PC-3 (cell line): ENCODE results near the gene MYOF. TPM values are rescaled to one million over a fixed set of nuclear protein-coding genes. Genes with fewer than 3 reads are reported as not detected.

Experiments used
- ATAC-seq: fragments of 200-7000 bp; cut with Tn5 transposase; 2 replicates; pipeline ENCODE4 v1.9.1; 2020; ENCODE audit warnings: mild to moderate bottlenecking, moderate library complexity
- BruUV-seq: library from RNA; stranded (reverse); fragments of 400-500 nt; replicated peaks from 2 replicates; lab custom pipeline; 2021; lab: Mats Ljungman, UMichigan
- CTCF ChIA-PET: fragments of 300-600 bp; sonication (Branson Sonifier 250); formaldehyde crosslinking; loops from one replicate; lab custom pipeline; 2022; ENCODE audit warnings: antibody characterized with exemption; lab: Charles Lee
- POLR2A ChIA-PET: fragments of 300-600 bp; sonication (Branson Sonifier 250); formaldehyde crosslinking; loops from one replicate; lab custom pipeline; 2022; ENCODE audit warnings: antibody characterized with exemption; ENCODE audit not compliant: unreplicated experiment; lab: Charles Lee
- DNase-seq: peaks from one replicate; pipeline ENCODE4 v3.0.0-alpha.2; 2015
- H2AFZ ChIP-seq: fragments of 300-600 bp; sonication (generic); 2 replicates; pipeline ENCODE4 v1.6.0; 2016; ENCODE audit warnings: antibody characterized with exemption, low read length
- H3F3A ChIP-seq: fragments of 300-600 bp; sonication (generic); one replicate; pipeline ENCODE4 v1.6.0; 2017; ENCODE audit warnings: antibody characterized with exemption, low read length, control low read depth, mild to moderate bottlenecking; ENCODE audit not compliant: unreplicated experiment
- H3K27ac ChIP-seq: fragments of 300-600 bp; sonication (generic); 2 replicates; pipeline ENCODE4 v1.5.1; 2016; ENCODE audit warnings: mild to moderate bottlenecking, low read length
- H3K27me3 ChIP-seq: fragments of 300-600 bp; sonication (generic); 2 replicates; pipeline ENCODE4 v1.6.1; 2016; ENCODE audit warnings: low read length, mixed read lengths
- H3K36me3 ChIP-seq: fragments of 300-600 bp; sonication (generic); 2 replicates; pipeline ENCODE4 v1.6.1; 2016; ENCODE audit warnings: low read depth, mixed run types, low read length, mixed read lengths
- H3K4me1 ChIP-seq: fragments of 300-600 bp; sonication (generic); 2 replicates; pipeline ENCODE4 v1.5.1; 2016; ENCODE audit warnings: low read length; ENCODE audit not compliant: insufficient read depth
- H3K4me2 ChIP-seq: fragments of 300-600 bp; sonication (generic); 2 replicates; pipeline ENCODE4 v1.6.0; 2016; ENCODE audit warnings: low read length
- H3K4me3 ChIP-seq: fragments of 300-600 bp; sonication (generic); 2 replicates; pipeline ENCODE4 v1.5.1; 2016; ENCODE audit warnings: mild to moderate bottlenecking, low read length, mixed read lengths
- H3K79me2 ChIP-seq: fragments of 300-600 bp; sonication (generic); 2 replicates; pipeline ENCODE4 v1.6.1; 2017; ENCODE audit warnings: low read length, mixed read lengths
- H3K9ac ChIP-seq: fragments of 300-600 bp; sonication (generic); 2 replicates; pipeline ENCODE4 v1.6.0; 2016; ENCODE audit warnings: mild to moderate bottlenecking, low read length
- H3K9me2 ChIP-seq: fragments of 300-600 bp; sonication (generic); replicated peaks from 2 replicates; pipeline ENCODE4 v1.6.1; 2016; ENCODE audit warnings: mixed run types, low read length, mixed read lengths
- H3K9me3 ChIP-seq: fragments of 300-600 bp; sonication (generic); 2 replicates; pipeline ENCODE4 v1.6.1; 2016; ENCODE audit warnings: low read length, mixed read lengths
- H4K20me1 ChIP-seq: fragments of 300-600 bp; sonication (generic); 2 replicates; pipeline ENCODE4 v1.6.1; 2016; ENCODE audit warnings: low read length, mixed read lengths
- EZH2 ChIP-seq: fragments of 300-600 bp; sonication (generic); IDR thresholded peaks from one replicate; pipeline ENCODE4 v1.6.1; 2017; ENCODE audit warnings: antibody characterized with exemption, mild to moderate bottlenecking, low read length; ENCODE audit not compliant: unreplicated experiment
- EZH2phosphoT487 ChIP-seq: fragments of 300-600 bp; sonication (generic); IDR thresholded peaks from 2 replicates; pipeline ENCODE4 v1.6.1; 2018; ENCODE audit warnings: mild to moderate bottlenecking, antibody characterized with exemption, low read length, borderline replicate concordance
- intact Hi-C: fragments of 100-400 bp; cut with micrococcal nuclease; formaldehyde crosslinking; loops from 2 replicates; pipeline ENCODE4 v1.9.0; 2023
- total RNA-seq: library from RNA; depleted of rRNA; stranded (reverse); fragments of >200 nt; gene quantifications from 2 replicates; pipeline ENCODE4 v1.2.3, GENCODE V29; 2014
- TF ChIP-seq, protein P1 (sequence below): fragments of 300-600 bp; sonication (generic); conservative IDR thresholded peaks from 2 replicates; pipeline ENCODE4 v1.5.1; 2017; ENCODE audit warnings: antibody characterized with exemption, low read depth, mild to moderate bottlenecking, low read length

The MYOF gene
- total RNA-seq, 1 experiment from 2014 or later, result 174 TPM

GRCh38 chr10:93403152-93404047 is 78.7 kb downstream of the MYOF start:
- Histone ChIP-seq H3K4me1 (no peaks in the 10 kb centered on the region), H4K20me1 (no peaks in the 10 kb centered on the region), H3K9me3 (no peaks in the 10 kb centered on the region), H3K9ac (no peak overlapping the region), H3K4me3 (no peak overlapping the region), H3K79me2 (no peaks in the 10 kb centered on the region), H3K27ac (no peak overlapping the region), H3K36me3 (peaks cover 68% of the 10 kb centered on the region), H2AFZ (no peak overlapping the region), H3K27me3 (no peaks in the 10 kb centered on the region), H3F3A (no peaks in the 10 kb centered on the region), H3K4me2 (no peak overlapping the region), H3K9me2 (no peaks in the 10 kb centered on the region)
- no peak for DNase-seq
- BruUV-seq, result no TSS peak
- ChIA-PET POLR2A (interaction anchor here (0.6 kb wide), 1 partner anchor 42 kb away, joined by 4 read pairs; no protein-coding TSS in a partner anchor), CTCF (no interaction called here)
- ATAC-seq, result no peak
- intact Hi-C loops, result no loop called here
- no peak for TF ChIP-seq EZH2
- TF ChIP-seq, protein P1, sequence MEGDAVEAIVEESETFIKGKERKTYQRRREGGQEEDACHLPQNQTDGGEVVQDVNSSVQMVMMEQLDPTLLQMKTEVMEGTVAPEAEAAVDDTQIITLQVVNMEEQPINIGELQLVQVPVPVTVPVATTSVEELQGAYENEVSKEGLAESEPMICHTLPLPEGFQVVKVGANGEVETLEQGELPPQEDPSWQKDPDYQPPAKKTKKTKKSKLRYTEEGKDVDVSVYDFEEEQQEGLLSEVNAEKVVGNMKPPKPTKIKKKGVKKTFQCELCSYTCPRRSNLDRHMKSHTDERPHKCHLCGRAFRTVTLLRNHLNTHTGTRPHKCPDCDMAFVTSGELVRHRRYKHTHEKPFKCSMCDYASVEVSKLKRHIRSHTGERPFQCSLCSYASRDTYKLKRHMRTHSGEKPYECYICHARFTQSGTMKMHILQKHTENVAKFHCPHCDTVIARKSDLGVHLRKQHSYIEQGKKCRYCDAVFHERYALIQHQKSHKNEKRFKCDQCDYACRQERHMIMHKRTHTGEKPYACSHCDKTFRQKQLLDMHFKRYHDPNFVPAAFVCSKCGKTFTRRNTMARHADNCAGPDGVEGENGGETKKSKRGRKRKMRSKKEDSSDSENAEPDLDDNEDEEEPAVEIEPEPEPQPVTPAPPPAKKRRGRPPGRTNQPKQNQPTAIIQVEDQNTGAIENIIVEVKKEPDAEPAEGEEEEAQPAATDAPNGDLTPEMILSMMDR, result no peak
- no peak for TF ChIP-seq EZH2phosphoT487

GRCh38 chr10:93402192-93402591 is 79.9 kb downstream of the MYOF start:
- Histone ChIP-seq H2AFZ (no peak overlapping the region), H3K9me3 (no peaks in the 10 kb centered on the region), H3K9me2 (no peaks in the 10 kb centered on the region), H3K4me2 (no peak overlapping the region), H3F3A (no peaks in the 10 kb centered on the region), H3K36me3 (peaks cover 74% of the 10 kb centered on the region), H3K27me3 (no peaks in the 10 kb centered on the region), H3K27ac (no peak overlapping the region), H3K4me1 (no peaks in the 10 kb centered on the region), H4K20me1 (no peaks in the 10 kb centered on the region), H3K4me3 (no peak overlapping the region), H3K79me2 (no peaks in the 10 kb centered on the region), H3K9ac (no peak overlapping the region)
- no peak for TF ChIP-seq EZH2phosphoT487
- TF ChIP-seq EZH2, result no peak
- TF ChIP-seq, protein P1, result no peak
- intact Hi-C loops, result no loop called here
- ChIA-PET CTCF (no interaction called here), POLR2A (interaction anchor here (0.6 kb wide), 2 partner anchors 43 to 80 kb away, joined by 4 to 5 read pairs; no protein-coding TSS in a partner anchor)
- ATAC-seq (no peak), DNase-seq (no peak)
- TSS peak; percentile 4 for BruUV-seq

DNA sequence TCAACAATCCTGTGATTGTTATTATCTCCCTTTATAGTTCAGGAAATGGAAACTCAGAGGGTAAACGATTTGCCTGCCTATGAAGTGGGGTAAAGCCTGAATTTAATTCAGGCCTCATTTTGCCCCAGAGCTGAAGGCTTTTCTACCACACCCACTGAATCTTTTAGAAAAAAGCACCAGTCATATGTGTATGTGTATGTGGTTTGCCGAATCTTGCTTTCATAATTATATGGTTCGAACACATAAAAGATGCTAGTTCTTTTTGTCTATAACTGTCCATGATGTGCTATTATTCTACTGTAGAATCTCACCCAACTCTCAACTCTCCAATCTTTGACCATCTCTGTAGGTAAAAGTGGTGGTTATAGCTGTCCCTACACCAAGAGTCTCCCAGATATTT is 83.6 kb downstream of the MYOF start:
- peaks cover 75% of the 10 kb centered on the region for H3K36me3 ChIP-seq

More for the DNA sequence above, 83.6 kb downstream of the MYOF start:
- Histone ChIP-seq H3K9me3 (no peaks in the 10 kb centered on the region), H3K27me3 (no peaks in the 10 kb centered on the region), H3F3A (no peaks in the 10 kb centered on the region), H3K79me2 (no peaks in the 10 kb centered on the region), H3K4me1 (no peaks in the 10 kb centered on the region), H3K4me2 (no peak overlapping the region), H4K20me1 (no peaks in the 10 kb centered on the region), H3K4me3 (no peak overlapping the region), H3K9me2 (no peaks in the 10 kb centered on the region), H2AFZ (no peak overlapping the region), H3K27ac (no peak overlapping the region), H3K9ac (no peak overlapping the region)
- no peak for ATAC-seq
- BruUV-seq, result no TSS peak
- ChIA-PET POLR2A (no interaction called here), CTCF (no interaction called here)
- TF ChIP-seq EZH2phosphoT487 (no peak), EZH2 (no peak)
- TF ChIP-seq, protein P1, result no peak
- intact Hi-C loops, result no loop called here
- no peak for DNase-seq
